Keratinocyte (primary cell): ENCODE results near the gene C11orf97.

ENCODE experiments used
- EZH2 ChIP-seq: IDR thresholded peaks from one replicate; pipeline ENCODE4 v1.6.1; 2012; ENCODE audit warnings: inconsistent platforms, mild to moderate bottlenecking, low read length, moderate library complexity
- TF ChIP-seq, protein P1 (sequence below), 3 experiments: IDR thresholded peaks in 1 of 3; conservative IDR thresholded peaks in 1 of 3; optimal IDR thresholded peaks in 1 of 3; 2 replicates in 2 of 3; 3 replicates in 1 of 3; pipeline versions ENCODE3 to v1.5.1; 2011; ENCODE audit warnings: low read length in 3 of 3, mild to moderate bottlenecking in 3 of 3, moderate library complexity in 2 of 3, control low read depth in 1 of 3, inconsistent platforms in 1 of 3; ENCODE audit not compliant: insufficient read depth in 2 of 3; ENCODE audit errors: extremely low read depth in 1 of 3

DNA sequence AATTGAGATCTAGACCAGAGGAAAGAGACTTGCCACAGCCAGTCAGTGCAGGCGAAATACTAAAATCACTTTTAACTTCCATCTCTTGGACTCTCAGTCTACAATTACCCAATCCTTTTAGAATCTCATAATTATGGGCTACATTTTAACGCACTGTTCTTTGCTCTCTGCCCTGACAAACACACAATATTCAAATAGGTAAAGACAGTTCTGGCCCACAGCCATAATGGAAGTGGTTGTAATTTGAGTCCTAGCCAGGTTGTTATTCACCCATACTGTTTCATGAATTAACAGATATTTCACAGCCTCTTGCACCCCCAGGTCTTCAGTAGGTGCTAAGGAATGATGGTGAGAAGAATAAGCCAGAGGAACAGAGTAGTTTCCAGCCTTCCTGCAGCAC is 830 bp downstream of the C11orf97 start:
- TF ChIP-seq, protein P1, sequence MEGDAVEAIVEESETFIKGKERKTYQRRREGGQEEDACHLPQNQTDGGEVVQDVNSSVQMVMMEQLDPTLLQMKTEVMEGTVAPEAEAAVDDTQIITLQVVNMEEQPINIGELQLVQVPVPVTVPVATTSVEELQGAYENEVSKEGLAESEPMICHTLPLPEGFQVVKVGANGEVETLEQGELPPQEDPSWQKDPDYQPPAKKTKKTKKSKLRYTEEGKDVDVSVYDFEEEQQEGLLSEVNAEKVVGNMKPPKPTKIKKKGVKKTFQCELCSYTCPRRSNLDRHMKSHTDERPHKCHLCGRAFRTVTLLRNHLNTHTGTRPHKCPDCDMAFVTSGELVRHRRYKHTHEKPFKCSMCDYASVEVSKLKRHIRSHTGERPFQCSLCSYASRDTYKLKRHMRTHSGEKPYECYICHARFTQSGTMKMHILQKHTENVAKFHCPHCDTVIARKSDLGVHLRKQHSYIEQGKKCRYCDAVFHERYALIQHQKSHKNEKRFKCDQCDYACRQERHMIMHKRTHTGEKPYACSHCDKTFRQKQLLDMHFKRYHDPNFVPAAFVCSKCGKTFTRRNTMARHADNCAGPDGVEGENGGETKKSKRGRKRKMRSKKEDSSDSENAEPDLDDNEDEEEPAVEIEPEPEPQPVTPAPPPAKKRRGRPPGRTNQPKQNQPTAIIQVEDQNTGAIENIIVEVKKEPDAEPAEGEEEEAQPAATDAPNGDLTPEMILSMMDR (optimal IDR thresholded peaks at IDR 0.05 in 1 of 3, IDR thresholded peaks at IDR 0.05 in 1 of 3, conservative IDR thresholded peaks at IDR 0.05 in 1 of 3; ENCODE audit: extremely low read depth in 1 of 3, insufficient read depth in 2 of 3, low read length in 3 of 3): no peak
- no peak for TF ChIP-seq EZH2
